GM11168 (cell line): ENCODE measurements around the gene CTNNA3.

Experiments used
- in situ Hi-C: fragments of 300-500 bp; cut with MboI; formaldehyde crosslinking; loops from one replicate; pipeline ENCODE4 v1.12.0; 2022; ENCODE audit warnings: low sequenced_read_pairs; ENCODE audit not compliant: unreplicated experiment

The CTNNA3 gene

GRCh38 chr10:66842371-66842770, 853.6 kb downstream of the CTNNA3 start:
- in situ Hi-C loops: no loop called here

- in situ Hi-C loops: no loop called here
These were observed 857.3 kb downstream of the CTNNA3 start for GRCh38 chr10:66838656-66839055.

GRCh38 chr10:66837990-66838389, 858.0 kb downstream of the CTNNA3 start:
- in situ Hi-C loops: no loop called here

GRCh38 chr10:66837335-66837734, 858.7 kb downstream of the CTNNA3 start:
- in situ Hi-C loops: no loop called here

- in situ Hi-C loops: no loop called here
These were observed 859.2 kb downstream of the CTNNA3 start for GRCh38 chr10:66836771-66837170.

- in situ Hi-C loops: no loop called here
These were observed 859.9 kb downstream of the CTNNA3 start for GRCh38 chr10:66836057-66836456.

GRCh38 chr10:66835400-66835799, 860.6 kb downstream of the CTNNA3 start:
- in situ Hi-C loops: no loop called here

- in situ Hi-C loops: no loop called here
These were observed 861.2 kb downstream of the CTNNA3 start for GRCh38 chr10:66834802-66835201.

GRCh38 chr10:66833861-66834260, 862.1 kb downstream of the CTNNA3 start:
- in situ Hi-C loops: no loop called here

- in situ Hi-C loops: no loop called here
These were observed 863.1 kb downstream of the CTNNA3 start for GRCh38 chr10:66832781-66833422.

GRCh38 chr10:66828957-66829356, 867.0 kb downstream of the CTNNA3 start:
- in situ Hi-C loops: no loop called here

GRCh38 chr10:66827353-66827752, 868.6 kb downstream of the CTNNA3 start:
- in situ Hi-C loops: no loop called here

- in situ Hi-C loops: no loop called here
These were observed 872.7 kb downstream of the CTNNA3 start for GRCh38 chr10:66823301-66823700.

GRCh38 chr10:66822801-66823200, 873.2 kb downstream of the CTNNA3 start:
- in situ Hi-C loops: no loop called here

GRCh38 chr10:66819691-66820090, 876.3 kb downstream of the CTNNA3 start:
- in situ Hi-C loops: no loop called here

GRCh38 chr10:66813122-66813521, 882.9 kb downstream of the CTNNA3 start:
- in situ Hi-C loops: no loop called here

- in situ Hi-C loops: no loop called here
These were observed 884.8 kb downstream of the CTNNA3 start for GRCh38 chr10:66811211-66811610.

GRCh38 chr10:66809402-66809801, 886.6 kb downstream of the CTNNA3 start:
- in situ Hi-C loops: no loop called here

- in situ Hi-C loops: no loop called here
These were observed 890.4 kb downstream of the CTNNA3 start for GRCh38 chr10:66805612-66806011.

GRCh38 chr10:66804962-66805361, 891.0 kb downstream of the CTNNA3 start:
- in situ Hi-C loops: no loop called here

- in situ Hi-C loops: no loop called here
These were observed 892.8 kb downstream of the CTNNA3 start for GRCh38 chr10:66803174-66803573.

GRCh38 chr10:66799474-66799873, 896.5 kb downstream of the CTNNA3 start:
- in situ Hi-C loops: no loop called here

GRCh38 chr10:66795866-66796265, 900.1 kb downstream of the CTNNA3 start:
- in situ Hi-C loops: no loop called here
